CD1c-positive myeloid dendritic cell (primary cell): Measurements from ENCODE around the gene CASQ1.

Experiments used
- DNase-seq: peaks from one replicate; pipeline ENCODE4 v3.0.0-alpha.2; 2016; ENCODE audit errors: extremely low spot score

Gene CASQ1

GRCh38 chr1:160226623-160227022, 36.2 kb downstream of the CASQ1 start:
- no peak for DNase-seq

- DNase-seq: no peak
Measured at GRCh38 chr1:160227034-160227433, 36.7 kb downstream of the CASQ1 start.

GRCh38 chr1:160227561-160227960, 37.2 kb downstream of the CASQ1 start:
- DNase-seq: no peak

GRCh38 chr1:160228431-160228830, 38.1 kb downstream of the CASQ1 start:
- no peak for DNase-seq

GRCh38 chr1:160232911-160233310, 42.5 kb downstream of the CASQ1 start:
- no peak for DNase-seq

GRCh38 chr1:160236806-160237205, 46.4 kb downstream of the CASQ1 start:
- no peak for DNase-seq

GRCh38 chr1:160237558-160237957, 47.2 kb downstream of the CASQ1 start:
- DNase-seq: no peak

- no peak for DNase-seq
Measured at GRCh38 chr1:160238408-160238807, 48.0 kb downstream of the CASQ1 start.

GRCh38 chr1:160239582-160240299, 49.4 kb downstream of the CASQ1 start:
- no peak for DNase-seq

- DNase-seq: no peak
Measured at GRCh38 chr1:160243767-160244166, 53.4 kb downstream of the CASQ1 start.

- no peak for DNase-seq
Measured at GRCh38 chr1:160244209-160244608, 53.8 kb downstream of the CASQ1 start.

- no peak for DNase-seq
Measured at GRCh38 chr1:160245434-160245833, 55.1 kb downstream of the CASQ1 start.

- DNase-seq: no peak
Measured at GRCh38 chr1:160247053-160247452, 56.7 kb downstream of the CASQ1 start.

GRCh38 chr1:160251011-160251410, 60.6 kb downstream of the CASQ1 start:
- DNase-seq: no peak
